ENCODE data around the gene LHX2.

LHX2 gene

DNA sequence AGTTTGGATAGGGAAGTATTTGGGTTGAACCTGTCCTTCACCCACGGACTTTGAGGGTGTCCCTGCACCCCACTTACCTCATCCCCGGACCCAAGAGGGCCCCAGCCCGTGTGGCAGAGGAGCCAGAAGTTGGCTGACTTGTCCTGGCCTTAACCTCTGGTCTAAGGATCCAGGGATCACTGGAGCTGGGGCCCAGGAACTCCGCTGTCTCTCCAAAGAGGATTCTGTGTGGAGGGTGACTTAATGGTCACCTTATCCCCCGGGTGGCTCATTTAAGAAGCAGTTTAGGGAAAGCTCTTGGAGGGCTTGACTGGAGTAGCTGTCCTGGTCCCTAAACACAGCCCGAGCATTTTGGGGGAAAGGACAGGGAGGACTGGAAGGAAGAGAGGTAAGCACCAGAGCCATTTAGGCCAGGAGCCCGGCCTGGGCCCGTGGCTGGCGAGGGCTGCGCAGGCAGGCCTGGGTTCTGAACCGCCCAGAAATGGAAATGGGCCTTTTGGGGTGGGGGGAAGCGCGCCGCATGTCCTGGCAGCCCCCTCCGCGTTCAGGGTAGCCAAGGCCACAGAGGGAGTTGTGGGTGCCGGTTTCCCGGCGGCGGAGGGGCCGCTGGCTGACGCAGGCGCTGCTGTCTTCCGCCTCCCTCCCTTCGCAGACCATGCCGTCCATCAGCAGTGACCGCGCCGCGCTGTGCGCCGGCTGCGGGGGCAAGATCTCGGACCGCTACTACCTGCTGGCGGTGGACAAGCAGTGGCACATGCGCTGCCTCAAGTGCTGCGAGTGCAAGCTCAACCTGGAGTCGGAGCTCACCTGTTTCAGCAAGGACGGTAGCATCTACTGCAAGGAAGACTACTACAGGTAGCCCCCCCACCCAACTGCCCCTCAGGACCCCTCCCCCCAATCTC is 2.0 kb downstream of the LHX2 start:
- DNase-seq (ENCODE audit: low read depth in 2 of 2) = no peak
- no peak overlapping the region for H3K4me3 ChIP-seq (replicated peaks in 1 of 2; ENCODE audit: low read depth in 2 of 2, low read length in 2 of 2)
- TF ChIP-seq, protein P1, sequence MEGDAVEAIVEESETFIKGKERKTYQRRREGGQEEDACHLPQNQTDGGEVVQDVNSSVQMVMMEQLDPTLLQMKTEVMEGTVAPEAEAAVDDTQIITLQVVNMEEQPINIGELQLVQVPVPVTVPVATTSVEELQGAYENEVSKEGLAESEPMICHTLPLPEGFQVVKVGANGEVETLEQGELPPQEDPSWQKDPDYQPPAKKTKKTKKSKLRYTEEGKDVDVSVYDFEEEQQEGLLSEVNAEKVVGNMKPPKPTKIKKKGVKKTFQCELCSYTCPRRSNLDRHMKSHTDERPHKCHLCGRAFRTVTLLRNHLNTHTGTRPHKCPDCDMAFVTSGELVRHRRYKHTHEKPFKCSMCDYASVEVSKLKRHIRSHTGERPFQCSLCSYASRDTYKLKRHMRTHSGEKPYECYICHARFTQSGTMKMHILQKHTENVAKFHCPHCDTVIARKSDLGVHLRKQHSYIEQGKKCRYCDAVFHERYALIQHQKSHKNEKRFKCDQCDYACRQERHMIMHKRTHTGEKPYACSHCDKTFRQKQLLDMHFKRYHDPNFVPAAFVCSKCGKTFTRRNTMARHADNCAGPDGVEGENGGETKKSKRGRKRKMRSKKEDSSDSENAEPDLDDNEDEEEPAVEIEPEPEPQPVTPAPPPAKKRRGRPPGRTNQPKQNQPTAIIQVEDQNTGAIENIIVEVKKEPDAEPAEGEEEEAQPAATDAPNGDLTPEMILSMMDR (IDR thresholded peaks at IDR 0.05; ENCODE audit: low read depth, low read length) = no peak

DNA sequence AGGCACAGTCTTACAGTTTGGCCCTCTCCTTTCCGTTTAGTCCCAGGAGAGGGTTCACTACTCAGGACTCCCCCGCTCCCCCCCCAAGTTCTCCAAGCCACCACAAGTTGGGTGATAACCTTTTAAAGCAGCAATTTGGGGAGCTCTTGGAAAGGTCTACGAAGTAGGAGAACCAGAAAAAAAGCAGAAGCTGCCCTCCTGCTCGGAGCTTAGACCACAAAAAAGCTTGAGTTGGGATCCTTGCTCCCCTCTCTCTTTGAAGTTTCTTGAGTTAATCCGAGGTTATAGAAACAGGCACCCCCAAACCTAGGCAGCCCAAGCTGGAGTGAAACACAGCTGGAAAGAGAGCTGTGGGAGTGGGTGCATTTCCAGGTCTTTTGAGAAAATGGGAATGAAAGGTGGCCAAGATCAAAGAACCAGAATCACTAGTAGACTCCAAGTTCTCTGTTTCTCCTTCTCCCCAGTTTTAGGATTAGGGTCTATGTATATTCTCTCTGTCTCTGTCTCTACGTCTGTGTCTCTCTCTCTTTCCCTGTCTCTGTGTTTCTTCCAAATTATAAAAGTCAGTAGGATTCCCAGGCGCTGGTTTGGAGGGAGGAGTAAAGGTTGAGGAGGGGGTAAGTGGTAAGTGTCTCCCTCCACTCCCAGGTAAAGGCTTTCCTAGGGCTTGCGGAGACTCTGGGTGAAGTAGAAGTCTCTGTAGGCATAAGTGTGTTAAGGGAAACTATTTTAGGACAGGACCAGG is 2.8 kb downstream of the LHX2 start:
- TF ChIP-seq, protein P1 (IDR thresholded peaks at IDR 0.05; ENCODE audit: low read depth, low read length) = no peak
- H3K4me3 ChIP-seq (replicated peaks in 1 of 2; ENCODE audit: low read depth in 2 of 2, low read length in 2 of 2) = no peak overlapping the region
- DNase-seq (ENCODE audit: low read depth in 2 of 2) = no peak

DNA sequence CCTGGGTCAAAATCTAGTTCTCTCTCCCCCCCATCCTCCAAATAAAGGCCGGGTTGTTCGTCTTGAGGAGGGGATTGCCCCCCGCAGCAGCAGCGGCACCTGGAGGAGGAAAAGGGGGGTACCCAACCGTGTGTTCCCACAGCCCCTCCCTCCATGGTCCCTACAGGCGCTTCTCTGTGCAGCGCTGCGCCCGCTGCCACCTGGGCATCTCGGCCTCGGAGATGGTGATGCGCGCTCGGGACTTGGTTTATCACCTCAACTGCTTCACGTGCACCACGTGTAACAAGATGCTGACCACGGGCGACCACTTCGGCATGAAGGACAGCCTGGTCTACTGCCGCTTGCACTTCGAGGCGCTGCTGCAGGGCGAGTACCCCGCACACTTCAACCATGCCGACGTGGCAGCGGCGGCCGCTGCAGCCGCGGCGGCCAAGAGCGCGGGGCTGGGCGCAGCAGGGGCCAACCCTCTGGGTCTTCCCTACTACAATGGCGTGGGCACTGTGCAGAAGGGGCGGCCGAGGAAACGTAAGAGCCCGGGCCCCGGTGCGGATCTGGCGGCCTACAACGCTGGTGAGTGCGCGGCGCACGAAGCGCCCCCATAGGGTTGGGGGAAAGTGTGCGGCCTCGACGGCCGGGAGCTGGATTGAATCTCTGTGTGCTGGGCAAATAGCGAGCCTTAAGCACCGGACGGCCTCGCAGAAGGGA is 3.5 kb downstream of the LHX2 start:
- no peak for DNase-seq (ENCODE audit: low read depth in 2 of 2)
- no peak overlapping the region for H3K4me3 ChIP-seq (replicated peaks in 1 of 2; ENCODE audit: low read depth in 2 of 2, low read length in 2 of 2)
- TF ChIP-seq, protein P1 (IDR thresholded peaks at IDR 0.05; ENCODE audit: low read depth, low read length) = no peak

DNA sequence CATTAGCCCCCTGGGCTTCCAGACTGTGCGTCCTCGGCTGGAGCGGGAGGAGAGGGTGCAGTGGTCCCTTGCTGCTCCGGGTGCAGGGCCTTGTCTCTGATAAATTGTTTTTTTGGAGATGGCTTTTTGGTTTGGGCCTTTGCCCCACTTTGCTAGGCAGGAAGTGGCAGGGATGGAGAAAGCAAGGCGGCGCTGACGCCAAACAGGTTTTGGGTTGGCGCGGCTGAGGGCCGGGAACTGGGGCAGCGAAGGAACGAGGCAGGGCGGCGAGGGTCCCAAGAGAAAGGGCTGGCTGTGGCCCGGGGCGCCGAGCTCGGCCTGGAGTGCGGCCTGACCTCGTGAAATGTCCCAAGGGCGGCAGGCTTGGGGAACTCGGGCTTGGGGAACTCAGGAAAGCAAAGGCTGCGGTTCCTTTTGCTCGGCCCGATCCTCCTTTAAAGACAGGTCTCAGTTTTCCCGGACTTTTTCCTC is 4.1 kb downstream of the LHX2 start:
- H3K4me3 ChIP-seq (replicated peaks in 1 of 2; ENCODE audit: low read depth in 2 of 2, low read length in 2 of 2) = no peak overlapping the region
- no peak for DNase-seq (ENCODE audit: low read depth in 2 of 2)
- TF ChIP-seq, protein P1 (IDR thresholded peaks at IDR 0.05; ENCODE audit: low read depth, low read length) = no peak

DNA sequence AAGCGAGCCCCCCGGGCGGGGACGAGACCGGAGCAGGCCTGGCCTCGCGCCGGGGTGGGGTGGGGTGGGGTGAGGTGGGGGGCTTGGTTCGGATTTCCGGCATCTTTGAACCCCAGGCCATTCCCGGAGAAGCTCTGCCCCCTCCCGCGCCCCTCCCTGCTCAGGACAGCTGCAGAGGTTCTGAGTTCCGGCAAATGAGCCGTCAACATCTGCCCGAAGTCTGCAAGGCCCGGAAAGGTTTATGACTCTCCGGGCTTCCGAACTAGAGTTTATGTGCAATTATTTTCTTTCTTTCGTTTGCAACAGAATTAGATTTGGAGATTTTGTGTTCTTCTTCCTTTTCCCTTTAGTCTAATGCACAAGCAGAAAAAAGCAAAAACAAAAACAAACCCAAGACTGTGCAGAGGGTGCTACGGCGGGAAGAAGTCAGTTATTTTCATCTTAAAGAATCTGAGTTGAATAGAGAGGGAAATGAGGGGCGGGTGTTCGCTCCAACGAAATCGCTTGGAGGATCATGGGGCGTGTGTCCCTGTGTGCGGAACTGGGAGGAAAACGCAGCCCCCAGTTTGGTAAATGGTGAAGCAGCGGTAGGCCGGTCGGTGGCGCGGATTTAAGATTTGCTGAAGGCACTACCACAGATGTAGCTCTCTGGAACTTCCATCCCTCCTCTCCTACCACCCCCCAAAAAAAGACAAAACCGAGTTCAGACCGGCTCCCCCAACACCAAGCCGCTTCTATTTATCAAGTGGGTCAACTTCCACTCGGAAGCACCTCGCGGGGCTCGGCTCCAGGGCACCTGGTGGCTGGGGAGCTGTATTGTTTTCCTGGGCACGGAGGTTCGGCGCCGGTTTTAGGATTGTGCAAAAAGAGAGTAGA is 4.8 kb downstream of the LHX2 start:
- no peak overlapping the region for H3K4me3 ChIP-seq (replicated peaks in 1 of 2; ENCODE audit: low read depth in 2 of 2, low read length in 2 of 2)
- TF ChIP-seq, protein P1 (IDR thresholded peaks at IDR 0.05; ENCODE audit: low read depth, low read length) = no peak
- DNase-seq (ENCODE audit: low read depth in 2 of 2) = no peak

Data from cardiac fibroblast (primary cell).